Right hindlimb (tissue), 1 donor: Measurements from ENCODE around the gene SMCO4.

ENCODE experiments used
- DNase-seq: peaks from one replicate; pipeline ENCODE4 v3.0.0-alpha.2; 2018

SMCO4 gene

GRCh38 chr11:93498641-93499040 lies 44.5 kb downstream of the SMCO4 start:
- no peak for DNase-seq

GRCh38 chr11:93498161-93498560 lies 45.0 kb downstream of the SMCO4 start:
- no peak for DNase-seq

- DNase-seq, result no peak
These were observed 45.6 kb downstream of the SMCO4 start for GRCh38 chr11:93497596-93497995.

- DNase-seq, result peak; percentile 58
These were observed 48.8 kb downstream of the SMCO4 start for GRCh38 chr11:93494357-93494756.

- no peak for DNase-seq
These were observed 49.8 kb downstream of the SMCO4 start for GRCh38 chr11:93493252-93493897.

- no peak for DNase-seq
These were observed 50.5 kb downstream of the SMCO4 start for GRCh38 chr11:93492464-93493251.

- no peak for DNase-seq
These were observed 51.2 kb downstream of the SMCO4 start for GRCh38 chr11:93491973-93492372.

- DNase-seq, result no peak
These were observed 52.1 kb downstream of the SMCO4 start for GRCh38 chr11:93490996-93491618.

GRCh38 chr11:93489841-93490240 lies 53.4 kb downstream of the SMCO4 start:
- no peak for DNase-seq

- DNase-seq, result no peak
These were observed 56.1 kb downstream of the SMCO4 start for GRCh38 chr11:93487032-93487483.

GRCh38 chr11:93485983-93486382 lies 57.2 kb downstream of the SMCO4 start:
- no peak for DNase-seq

- DNase-seq, result no peak
These were observed 58.5 kb downstream of the SMCO4 start for GRCh38 chr11:93484716-93485115.

- no peak for DNase-seq
These were observed 60.6 kb downstream of the SMCO4 start for GRCh38 chr11:93482556-93482955.

GRCh38 chr11:93481696-93482095 lies 61.5 kb downstream of the SMCO4 start:
- DNase-seq, result no peak

GRCh38 chr11:93481279-93481678 lies 61.9 kb downstream of the SMCO4 start:
- DNase-seq, result no peak

GRCh38 chr11:93480756-93481155 lies 62.4 kb downstream of the SMCO4 start:
- no peak for DNase-seq

GRCh38 chr11:93480256-93480655 lies 62.9 kb downstream of the SMCO4 start:
- DNase-seq, result no peak

GRCh38 chr11:93478841-93479240 lies 64.3 kb downstream of the SMCO4 start:
- no peak for DNase-seq

GRCh38 chr11:93477684-93478234 lies 65.4 kb downstream of the SMCO4 start:
- DNase-seq, result no peak

GRCh38 chr11:93476796-93477195 lies 66.4 kb downstream of the SMCO4 start:
- no peak for DNase-seq

- no peak for DNase-seq
These were observed 69.1 kb downstream of the SMCO4 start for GRCh38 chr11:93474123-93474522.

- no peak for DNase-seq
These were observed 74.9 kb downstream of the SMCO4 start for GRCh38 chr11:93468290-93468689.

- DNase-seq, result no peak
These were observed 76.1 kb downstream of the SMCO4 start for GRCh38 chr11:93467054-93467453.
